K562 (cell line): Measurements from ENCODE around the gene ESPL1. TPM values are rescaled to one million over a fixed set of nuclear protein-coding genes. Genes with fewer than 3 reads are reported as not detected.
A peak's percentile ranks its signal among the peaks of the same experiment; 100 is the strongest.

Experiments used
- BHLHE40 ChIP-seq: IDR thresholded peaks from 2 replicates; pipeline ENCODE4 v1.6.1; 2011; ENCODE audit warnings: low read length, improper control_type of control experiment
- CREBBP ChIP-seq: IDR thresholded peaks from one replicate; pipeline ENCODE4 v1.6.1; 2012; ENCODE audit warnings: low read depth, mild to moderate bottlenecking, control low read depth, inconsistent platforms, low read length
- FOXJ2 ChIP-seq: fragments of 200-800 bp; sonication (Bioruptor generic); IDR thresholded peaks from 2 replicates; pipeline ENCODE4 v1.6.1; 2016; ENCODE audit warnings: missing genetic modification characterization, missing compliant biosample characterization
- FOXK1 ChIP-seq: sonication (generic); formaldehyde crosslinking; IDR thresholded peaks from 2 replicates; pipeline ENCODE4 v1.8.0; 2022; ENCODE audit warnings: missing genetic modification reagents, mild to moderate bottlenecking, borderline replicate concordance
- HDAC1 ChIP-seq, 2 experiments: fragments of 450-650 bp; IDR thresholded peaks; 2 replicates each; pipeline ENCODE4 v1.6.1; 2016 to 2017; ENCODE audit warnings: inconsistent platforms in 1 of 2, mild to moderate bottlenecking in 1 of 2, moderate library complexity in 1 of 2
- HMGN3 ChIP-seq: IDR thresholded peaks from 2 replicates; pipeline ENCODE4 v1.6.1; 2011; ENCODE audit warnings: borderline replicate concordance, low read depth, mild to moderate bottlenecking, mixed read lengths, low read length; ENCODE audit not compliant: insufficient read length; ENCODE audit errors: extremely low read depth
- HOXB6 ChIP-seq: fragments of 250-450 bp; sonication (Bioruptor Pico); IDR thresholded peaks from 2 replicates; pipeline ENCODE4 v1.5.1; 2022; ENCODE audit warnings: mild to moderate bottlenecking, borderline replicate concordance
- JUND ChIP-seq, 2 experiments: IDR thresholded peaks; 2 replicates in 1 of 2; 3 replicates in 1 of 2; pipeline ENCODE4 v1.6.1; 2011; ENCODE audit warnings: borderline replicate concordance in 2 of 2, low read depth in 2 of 2, low read length in 2 of 2, improper control_type of control experiment in 1 of 2, missing biosample characterization in 1 of 2, missing genetic modification characterization in 1 of 2, missing genetic modification reagents in 1 of 2
- MAZ ChIP-seq, 2 experiments: fragments of 450-650 bp in 1 of 2; sonication (generic) in 1 of 2; formaldehyde crosslinking; IDR thresholded peaks in 1 of 2; conservative IDR thresholded peaks in 1 of 2; 2 replicates each; pipeline versions ENCODE4 v1.4.0 to v1.5.0; 2020; ENCODE audit warnings: mild to moderate bottlenecking in 1 of 2, missing genetic modification reagents in 1 of 2
- MTA3 ChIP-seq: fragments of 450-650 bp; formaldehyde crosslinking; IDR thresholded peaks from 2 replicates; pipeline ENCODE4 v1.6.1; 2017; ENCODE audit warnings: mild to moderate bottlenecking, borderline replicate concordance
- PHF20 ChIP-seq: fragments of 450-650 bp; IDR thresholded peaks from 2 replicates; pipeline ENCODE4 v1.6.1; 2018; ENCODE audit not compliant: partially characterized antibody
- RBBP5 ChIP-seq: fragments of 200-600 bp; sonication (generic); IDR thresholded peaks from 2 replicates; pipeline ENCODE4 v1.6.1; 2012; ENCODE audit warnings: borderline replicate concordance, mild to moderate bottlenecking, low read length, control low read depth, inconsistent platforms; ENCODE audit not compliant: insufficient read depth, poor library complexity, severe bottlenecking
- SIN3A ChIP-seq, 2 experiments: fragments of 150-350 bp in 1 of 2; IDR thresholded peaks; 2 replicates each; pipeline ENCODE4 v1.6.1; 2011 to 2016; ENCODE audit warnings: borderline replicate concordance in 2 of 2, low read depth in 2 of 2, low read length in 2 of 2, mild to moderate bottlenecking in 2 of 2, moderate library complexity in 2 of 2; ENCODE audit not compliant: control insufficient read depth in 1 of 2
- TGIF2 ChIP-seq: sonication (generic); formaldehyde crosslinking; IDR thresholded peaks from 2 replicates; pipeline ENCODE4 v1.8.1; 2022; ENCODE audit warnings: mild to moderate bottlenecking, missing genetic modification reagents, moderate library complexity
- polyA plus RNA-seq, 8 experiments: library from polyadenylated mRNA; depleted of rRNA in 4 of 8; stranded (reverse) in 5 of 8; unstranded in 3 of 8; fragments of >200 nt; fragmentation: Nextera tagmentation in 2 of 8; fragmentation: Illumina TruSeq in 1 of 8; extraction: Ambion mirVana in 2 of 8; extraction: Trizol in 1 of 8; gene quantifications; 2 replicates each; pipeline versions ENCODE4 v1.2.1 to v1.2.3, GENCODE V29; 2011 to 2014; ENCODE audit warnings: inconsistent platforms in 1 of 8, missing spikeins in 1 of 8
- total RNA-seq, 7 experiments: library from RNA; depleted of rRNA in 6 of 7; stranded (reverse); fragments of >200 nt in 6 of 7; fragmentation: Illumina TruSeq in 2 of 7; extraction: Trizol in 2 of 7; gene quantifications; 2 replicates each; pipeline versions ENCODE4 v1.2.1 to v1.2.3, GENCODE V29; 2011 to 2021; ENCODE audit warnings: low replicate concordance in 1 of 7
- TF ChIP-seq, protein P1 (sequence below), 2 experiments: IDR thresholded peaks; 2 replicates each; pipeline ENCODE4 v1.6.1; 2012; ENCODE audit warnings: improper control_type of control experiment in 2 of 2, low read depth in 2 of 2, low read length in 2 of 2, borderline replicate concordance in 1 of 2
- TF ChIP-seq, protein P2 (sequence below): sonication (generic); formaldehyde crosslinking; IDR thresholded peaks from 2 replicates; pipeline ENCODE4 v1.9.0; 2022; ENCODE audit warnings: mild to moderate bottlenecking, missing genetic modification reagents
- TF ChIP-seq, protein P3 (sequence below): fragments of 250-450 bp; sonication (Bioruptor Pico); IDR thresholded peaks from 2 replicates; pipeline ENCODE4 v1.5.0; 2021; ENCODE audit warnings: mild to moderate bottlenecking, borderline replicate concordance

The ESPL1 gene
- total and polyA plus RNA-seq, 9 of the 15 experiments (the other 6 are each of a cell fraction or from before 2014, with no cell fraction given): 1.2 to 55.0 (median 18.7) TPM

DNA sequence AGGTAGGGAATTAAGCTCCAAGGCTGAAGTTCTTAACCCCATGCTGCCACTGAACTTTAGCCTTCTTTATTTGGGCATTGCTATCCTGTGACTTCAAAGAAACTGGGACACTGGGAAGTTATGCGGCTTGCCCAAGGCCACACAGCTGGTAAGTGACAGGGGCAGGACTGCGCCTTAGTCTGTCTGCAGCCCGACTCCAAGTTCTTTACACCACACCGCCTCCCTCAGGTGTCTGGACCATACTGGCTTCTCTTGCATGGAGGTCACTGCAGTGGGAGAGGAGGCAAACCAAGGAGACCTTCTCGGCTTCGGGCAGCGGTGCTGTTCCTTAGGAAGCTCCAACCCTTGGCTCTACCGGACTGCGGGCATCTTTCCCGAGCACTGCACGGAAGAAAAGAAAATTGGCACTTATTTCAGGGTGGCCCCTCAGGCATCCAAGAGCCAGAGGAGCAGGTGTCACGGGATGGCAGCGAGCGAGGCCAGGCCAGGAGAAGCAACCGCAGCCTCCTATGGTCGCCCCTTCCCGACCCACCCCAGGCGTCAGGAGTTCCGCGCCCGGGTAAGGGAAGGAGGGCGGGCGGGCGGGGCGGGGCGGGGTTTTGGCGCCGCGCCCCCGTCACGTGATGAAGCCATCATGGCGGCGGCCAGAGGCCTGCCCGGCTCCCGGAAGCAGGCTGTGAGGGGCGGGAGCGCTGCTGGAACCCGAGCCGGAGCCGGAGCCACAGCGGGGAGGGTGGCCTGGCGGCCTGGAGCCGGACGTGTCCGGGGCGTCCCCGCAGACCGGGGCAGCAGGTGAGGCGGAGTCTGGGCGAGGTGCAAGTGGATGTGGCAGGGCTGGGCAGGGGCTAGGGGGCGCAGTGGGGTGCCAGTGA lies 16.4 kb upstream of the ESPL1 start (continued):
- TF ChIP-seq, protein P1, sequence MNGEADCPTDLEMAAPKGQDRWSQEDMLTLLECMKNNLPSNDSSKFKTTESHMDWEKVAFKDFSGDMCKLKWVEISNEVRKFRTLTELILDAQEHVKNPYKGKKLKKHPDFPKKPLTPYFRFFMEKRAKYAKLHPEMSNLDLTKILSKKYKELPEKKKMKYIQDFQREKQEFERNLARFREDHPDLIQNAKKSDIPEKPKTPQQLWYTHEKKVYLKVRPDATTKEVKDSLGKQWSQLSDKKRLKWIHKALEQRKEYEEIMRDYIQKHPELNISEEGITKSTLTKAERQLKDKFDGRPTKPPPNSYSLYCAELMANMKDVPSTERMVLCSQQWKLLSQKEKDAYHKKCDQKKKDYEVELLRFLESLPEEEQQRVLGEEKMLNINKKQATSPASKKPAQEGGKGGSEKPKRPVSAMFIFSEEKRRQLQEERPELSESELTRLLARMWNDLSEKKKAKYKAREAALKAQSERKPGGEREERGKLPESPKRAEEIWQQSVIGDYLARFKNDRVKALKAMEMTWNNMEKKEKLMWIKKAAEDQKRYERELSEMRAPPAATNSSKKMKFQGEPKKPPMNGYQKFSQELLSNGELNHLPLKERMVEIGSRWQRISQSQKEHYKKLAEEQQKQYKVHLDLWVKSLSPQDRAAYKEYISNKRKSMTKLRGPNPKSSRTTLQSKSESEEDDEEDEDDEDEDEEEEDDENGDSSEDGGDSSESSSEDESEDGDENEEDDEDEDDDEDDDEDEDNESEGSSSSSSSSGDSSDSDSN (IDR thresholded peaks at IDR 0.05; ENCODE audit: borderline replicate concordance in 1 of 2, low read depth in 2 of 2, low read length in 2 of 2): peak in 1 of 2 experiments; percentile 50; a peak in 2 of 4 replicates
- TF ChIP-seq MAZ (CRISPR knock-in tag; conservative IDR thresholded peaks at IDR 0.05 in 1 of 2, IDR thresholded peaks at IDR 0.05 in 1 of 2): peak; percentile 46 to 77; a peak in 2 of 4 replicates
- TF ChIP-seq FOXJ2: no peak
- TF ChIP-seq JUND (IDR thresholded peaks at IDR 0.05; ENCODE audit: borderline replicate concordance, low read depth, low read length): 0 out of 2 replicates have a peak, but pooled peaks have one; percentile 37
- peak; percentile 28; the same call in 1 of the 3 replicates for TF ChIP-seq JUND (tag; IDR thresholded peaks at IDR 0.05; ENCODE audit: borderline replicate concordance, low read depth, low read length)
- peak; percentile 70 for TF ChIP-seq HMGN3
- peak; percentile 40; the same call in 1 of the 2 replicates for TF ChIP-seq MTA3
- TF ChIP-seq HOXB6 (CRISPR knock-in tag): no peak
- no peak for TF ChIP-seq TGIF2 (CRISPR knock-in tag)
- TF ChIP-seq HDAC1 (IDR thresholded peaks at IDR 0.05): peak; percentile 44 to 97; a peak in 3 of 4 replicates
- TF ChIP-seq FOXK1 (CRISPR knock-in tag): peak; percentile 91; the same call in 1 of the 2 replicates
- peak in 1 of 2 experiments; percentile 96; a peak in 3 of 4 replicates for TF ChIP-seq SIN3A (IDR thresholded peaks at IDR 0.05; ENCODE audit: borderline replicate concordance in 2 of 2, control insufficient read depth in 1 of 2, low read depth in 2 of 2, low read length in 2 of 2)
- peak; percentile 85 for TF ChIP-seq RBBP5
- TF ChIP-seq PHF20: peak; percentile 98
- TF ChIP-seq, protein P2, sequence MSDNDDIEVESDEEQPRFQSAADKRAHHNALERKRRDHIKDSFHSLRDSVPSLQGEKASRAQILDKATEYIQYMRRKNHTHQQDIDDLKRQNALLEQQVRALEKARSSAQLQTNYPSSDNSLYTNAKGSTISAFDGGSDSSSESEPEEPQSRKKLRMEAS: peak; percentile 58
- no peak for TF ChIP-seq CREBBP
- TF ChIP-seq BHLHE40: peak; percentile 85
- TF ChIP-seq, protein P3, sequence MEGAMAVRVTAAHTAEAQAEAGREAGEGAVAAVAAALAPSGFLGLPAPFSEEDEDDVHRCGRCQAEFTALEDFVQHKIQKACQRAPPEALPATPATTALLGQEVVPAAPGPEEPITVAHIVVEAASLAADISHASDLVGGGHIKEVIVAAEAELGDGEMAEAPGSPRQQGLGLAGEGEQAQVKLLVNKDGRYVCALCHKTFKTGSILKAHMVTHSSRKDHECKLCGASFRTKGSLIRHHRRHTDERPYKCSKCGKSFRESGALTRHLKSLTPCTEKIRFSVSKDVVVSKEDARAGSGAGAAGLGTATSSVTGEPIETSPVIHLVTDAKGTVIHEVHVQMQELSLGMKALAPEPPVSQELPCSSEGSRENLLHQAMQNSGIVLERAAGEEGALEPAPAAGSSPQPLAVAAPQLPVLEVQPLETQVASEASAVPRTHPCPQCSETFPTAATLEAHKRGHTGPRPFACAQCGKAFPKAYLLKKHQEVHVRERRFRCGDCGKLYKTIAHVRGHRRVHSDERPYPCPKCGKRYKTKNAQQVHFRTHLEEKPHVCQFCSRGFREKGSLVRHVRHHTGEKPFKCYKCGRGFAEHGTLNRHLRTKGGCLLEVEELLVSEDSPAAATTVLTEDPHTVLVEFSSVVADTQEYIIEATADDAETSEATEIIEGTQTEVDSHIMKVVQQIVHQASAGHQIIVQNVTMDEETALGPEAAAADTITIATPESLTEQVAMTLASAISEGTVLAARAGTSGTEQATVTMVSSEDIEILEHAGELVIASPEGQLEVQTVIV (CRISPR knock-in tag): no peak
